ENCODE measurements around the gene OSCP1. TPM values are rescaled to one million over a fixed set of nuclear protein-coding genes. Genes with fewer than 3 reads are reported as not detected.

The OSCP1 gene
- total RNA-seq, 4 donors from 2014 or later = 15.2 to 31.9 (median 19.5) TPM

- no peak for DNase-seq
- 78 to 86% methylated on average over 4 of the region's 4 CpGs for WGBS, 2 donors
- no peak overlapping the region for H3K4me3 ChIP-seq (replicated peaks in 1 of 3)
- H3K27ac ChIP-seq = no peak overlapping the region
- no peaks in the 10 kb centered on the region for H3K9me3 ChIP-seq
- H3K27me3 ChIP-seq = no peaks in the 10 kb centered on the region
- H3K36me3 ChIP-seq = no peaks in the 10 kb centered on the region
- TF ChIP-seq CTCF (IDR thresholded peaks at IDR 0.05) (no peak), POLR2A (IDR thresholded peaks at IDR 0.05) (no peak)
- peaks cover 31 to 60% of the 10 kb centered on the region in 2 donors for H3K4me1 ChIP-seq
- intact Hi-C loops (cut with DNase I) = no loop called here
Measured at GRCh38 chr1:36383240-36383639, 67.0 kb downstream of the OSCP1 start.

GRCh38 chr1:36382669-36383068 is 67.6 kb downstream of the OSCP1 start:
- WGBS, 2 donors = 96 to 100% methylated on average over 4 of the region's 4 CpGs
- DNase-seq = no peak
- Histone ChIP-seq H3K4me3 (replicated peaks in 1 of 3) (no peak overlapping the region), H3K27ac (no peak overlapping the region), H3K9me3 (no peaks in the 10 kb centered on the region), H3K4me1 (peaks cover 31 to 59% of the 10 kb centered on the region in 2 donors), H3K36me3 (no peaks in the 10 kb centered on the region), H3K27me3 (no peaks in the 10 kb centered on the region)
- intact Hi-C loops (cut with DNase I) = no loop called here
- TF ChIP-seq CTCF (IDR thresholded peaks at IDR 0.05) (no peak), POLR2A (IDR thresholded peaks at IDR 0.05) (no peak)

GRCh38 chr1:36382231-36382630 is 68.0 kb downstream of the OSCP1 start:
- intact Hi-C loops (cut with DNase I) = no loop called here
- Histone ChIP-seq H3K9me3 (no peaks in the 10 kb centered on the region), H3K27me3 (no peaks in the 10 kb centered on the region), H3K4me3 (replicated peaks in 1 of 3) (no peak overlapping the region), H3K36me3 (no peaks in the 10 kb centered on the region), H3K27ac (no peak overlapping the region), H3K4me1 (peaks cover 29 to 55% of the 10 kb centered on the region in 2 donors)
- no peak for DNase-seq
- TF ChIP-seq POLR2A (IDR thresholded peaks at IDR 0.05) = no peak
- no peak for TF ChIP-seq CTCF (IDR thresholded peaks at IDR 0.05)
- WGBS, 2 donors = 90 to 95% methylated on average over 9 of the region's 9 CpGs

GRCh38 chr1:36381405-36381804 is 68.8 kb downstream of the OSCP1 start:
- 91 to 94% methylated on average over 5 of the region's 5 CpGs for WGBS, 2 donors
- Histone ChIP-seq H3K4me1 (peaks cover 22 to 48% of the 10 kb centered on the region in 2 donors), H3K27me3 (no peaks in the 10 kb centered on the region), H3K27ac (peak overlapping the region in 1 of 3 donors; percentile 49), H3K9me3 (no peaks in the 10 kb centered on the region), H3K36me3 (no peaks in the 10 kb centered on the region), H3K4me3 (replicated peaks in 1 of 3) (no peak overlapping the region)
- no peak for DNase-seq
- no peak for TF ChIP-seq CTCF (IDR thresholded peaks at IDR 0.05)
- TF ChIP-seq POLR2A (IDR thresholded peaks at IDR 0.05) = no peak
- intact Hi-C loops (cut with DNase I) = no loop called here

GRCh38 chr1:36380782-36381181 is 69.5 kb downstream of the OSCP1 start:
- TF ChIP-seq POLR2A (IDR thresholded peaks at IDR 0.05) (no peak), CTCF (IDR thresholded peaks at IDR 0.05) (no peak)
- Histone ChIP-seq H3K27me3 (no peaks in the 10 kb centered on the region), H3K36me3 (no peaks in the 10 kb centered on the region), H3K4me3 (replicated peaks in 1 of 3) (no peak overlapping the region), H3K9me3 (no peaks in the 10 kb centered on the region), H3K4me1 (peaks cover 22 to 48% of the 10 kb centered on the region in 2 donors), H3K27ac (peak overlapping the region; percentile 49 to 66 (median 61))
- WGBS, 2 donors = 93 to 94% methylated on average over 3 of the region's 3 CpGs
- intact Hi-C loops (cut with DNase I) = no loop called here
- DNase-seq = no peak

All from thyroid gland (tissue), 4 donors.